Ishikawa (cell line): ENCODE results near the gene RNF2.

Experiments
- CEBPB ChIP-seq: IDR thresholded peaks from 2 replicates; pipeline ENCODE4 v1.6.1; 2012
- EP300 ChIP-seq: IDR thresholded peaks from 2 replicates; pipeline ENCODE4 v1.6.1; 2012; ENCODE audit warnings: borderline replicate concordance
- RAD21 ChIP-seq: IDR thresholded peaks from 2 replicates; pipeline ENCODE4 v1.6.1; 2012; ENCODE audit warnings: low read depth
- YY1 ChIP-seq: IDR thresholded peaks from 2 replicates; pipeline ENCODE4 v1.6.1; 2012; ENCODE audit warnings: low read depth
- TF ChIP-seq, protein P1 (sequence below): IDR thresholded peaks from 2 replicates; pipeline ENCODE4 v1.6.1; 2012
- TF ChIP-seq, protein P2 (sequence below): IDR thresholded peaks from 2 replicates; pipeline ENCODE4 v1.6.1; 2012

DNA sequence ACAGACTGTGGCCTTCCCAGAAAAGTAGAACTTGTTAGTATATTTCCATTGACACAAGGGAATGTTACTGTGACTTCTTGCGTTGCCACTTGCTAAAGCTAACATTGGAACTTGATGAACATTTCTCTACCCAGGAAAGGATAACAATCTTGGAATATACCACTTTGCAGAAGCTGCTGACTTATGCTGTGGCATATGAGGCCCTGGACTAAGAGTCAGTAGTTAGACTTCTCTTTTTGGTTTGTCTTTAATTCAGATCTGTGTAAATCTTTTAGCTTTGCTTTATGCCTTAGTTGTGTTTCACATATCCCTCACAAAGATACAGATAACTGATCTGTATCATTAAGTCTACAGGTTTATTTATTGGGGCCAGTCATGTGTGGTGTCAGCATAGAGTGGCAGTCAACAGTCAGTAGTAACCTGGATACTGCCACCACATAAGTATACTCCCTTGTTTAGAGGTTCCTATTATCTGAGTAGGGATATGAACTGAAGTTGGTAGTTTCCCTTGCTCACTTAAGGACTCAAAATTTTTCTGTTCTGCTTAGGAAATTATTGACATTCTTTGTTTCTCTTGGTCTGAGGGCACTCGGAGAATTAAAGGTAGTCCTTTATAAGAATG lies 14.7 kb downstream of the RNF2 start:
- TF ChIP-seq RAD21 (no peak), YY1 (no peak), CEBPB (no peak), EP300 (no peak)
- TF ChIP-seq, protein P1, sequence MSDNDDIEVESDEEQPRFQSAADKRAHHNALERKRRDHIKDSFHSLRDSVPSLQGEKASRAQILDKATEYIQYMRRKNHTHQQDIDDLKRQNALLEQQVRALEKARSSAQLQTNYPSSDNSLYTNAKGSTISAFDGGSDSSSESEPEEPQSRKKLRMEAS, result no peak
- TF ChIP-seq, protein P2, sequence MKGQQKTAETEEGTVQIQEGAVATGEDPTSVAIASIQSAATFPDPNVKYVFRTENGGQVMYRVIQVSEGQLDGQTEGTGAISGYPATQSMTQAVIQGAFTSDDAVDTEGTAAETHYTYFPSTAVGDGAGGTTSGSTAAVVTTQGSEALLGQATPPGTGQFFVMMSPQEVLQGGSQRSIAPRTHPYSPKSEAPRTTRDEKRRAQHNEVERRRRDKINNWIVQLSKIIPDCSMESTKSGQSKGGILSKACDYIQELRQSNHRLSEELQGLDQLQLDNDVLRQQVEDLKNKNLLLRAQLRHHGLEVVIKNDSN, result no peak
